ENCODE measurements around the gene CABP4. TPM values are rescaled to one million over a fixed set of nuclear protein-coding genes. Genes with fewer than 3 reads are reported as not detected.
A peak's percentile ranks its signal among the peaks of the same experiment; 100 is the strongest.

Gene CABP4
- total RNA-seq, 1 donor from 2014 or later = 4.0 TPM

- H3K4me3 ChIP-seq = no peak overlapping the region
- ATAC-seq = no peak
- TF ChIP-seq CTCF (IDR thresholded peaks at IDR 0.05) = no peak
- DNase-seq = peak; percentile 69
- H3K27ac ChIP-seq = peak overlapping the region; percentile 62
- H3K27me3 ChIP-seq (ENCODE audit: low read depth) = no peaks in the 10 kb centered on the region
- intact Hi-C loops (cut with DNase I) = no loop called here
- H3K9me3 ChIP-seq = no peaks in the 10 kb centered on the region
- H3K36me3 ChIP-seq = no peaks in the 10 kb centered on the region
- H3K4me1 ChIP-seq = peaks cover 55% of the 10 kb centered on the region
Observed at GRCh38 chr11:67416416-67417335, 38.5 kb upstream of the CABP4 start.

GRCh38 chr11:67417425-67417824, 37.7 kb upstream of the CABP4 start:
- ATAC-seq = no peak
- Histone ChIP-seq H3K36me3 (no peaks in the 10 kb centered on the region), H3K27me3 (ENCODE audit: low read depth) (no peaks in the 10 kb centered on the region), H3K9me3 (no peaks in the 10 kb centered on the region), H3K27ac (peak overlapping the region; percentile 62), H3K4me3 (no peak overlapping the region), H3K4me1 (peaks cover 55% of the 10 kb centered on the region)
- no peak for DNase-seq
- intact Hi-C loops (cut with DNase I) = no loop called here
- no peak for TF ChIP-seq CTCF (IDR thresholded peaks at IDR 0.05)

GRCh38 chr11:67418476-67419281, 36.5 kb upstream of the CABP4 start:
- no peak overlapping the region for H3K27ac ChIP-seq
- ATAC-seq (no peak), DNase-seq (no peak)
- intact Hi-C loops (cut with DNase I) = no loop called here
- TF ChIP-seq CTCF (IDR thresholded peaks at IDR 0.05) = no peak
- peaks cover 55% of the 10 kb centered on the region for H3K4me1 ChIP-seq
- H3K9me3 ChIP-seq = no peaks in the 10 kb centered on the region
- no peaks in the 10 kb centered on the region for H3K27me3 ChIP-seq (ENCODE audit: low read depth)
- no peaks in the 10 kb centered on the region for H3K36me3 ChIP-seq
- no peak overlapping the region for H3K4me3 ChIP-seq

- no peak overlapping the region for H3K4me3 ChIP-seq
- H3K9me3 ChIP-seq = no peaks in the 10 kb centered on the region
- no peak for TF ChIP-seq CTCF (IDR thresholded peaks at IDR 0.05)
- H3K27ac ChIP-seq = peak overlapping the region; percentile 91
- no peaks in the 10 kb centered on the region for H3K36me3 ChIP-seq
- ATAC-seq (no peak), DNase-seq (no peak)
- no peaks in the 10 kb centered on the region for H3K27me3 ChIP-seq (ENCODE audit: low read depth)
- H3K4me1 ChIP-seq = peaks cover 55% of the 10 kb centered on the region
- intact Hi-C loops (cut with DNase I) = no loop called here
Observed at GRCh38 chr11:67419325-67420049, 35.7 kb upstream of the CABP4 start.

- no peak for TF ChIP-seq CTCF (IDR thresholded peaks at IDR 0.05)
- peaks cover 49% of the 10 kb centered on the region for H3K4me1 ChIP-seq
- H3K27me3 ChIP-seq (ENCODE audit: low read depth) = no peaks in the 10 kb centered on the region
- ATAC-seq (no peak), DNase-seq (no peak)
- intact Hi-C loops (cut with DNase I) = no loop called here
- H3K4me3 ChIP-seq = peak overlapping the region; percentile 66
- no peaks in the 10 kb centered on the region for H3K36me3 ChIP-seq
- peak overlapping the region; percentile 91 for H3K27ac ChIP-seq
- no peaks in the 10 kb centered on the region for H3K9me3 ChIP-seq
Observed at GRCh38 chr11:67420147-67420645, 35.0 kb upstream of the CABP4 start.
